Measurements from ENCODE around the gene NCOA3. TPM values are rescaled to one million over a fixed set of nuclear protein-coding genes. Genes with fewer than 3 reads are reported as not detected.

Gene NCOA3
- total RNA-seq, 2 experiments from 2014 or later: 66.2 to 73.7 TPM

GRCh38 chr20:47694021-47694818 lies 192.5 kb downstream of the NCOA3 start:
- ChIA-PET POLR2A (no interaction called here), CTCF (interaction anchor here (1.5 to 1.7 kb wide), 2 partner anchors 16 to 927 kb away, joined by 3 to 8 read pairs; no protein-coding TSS in a partner anchor)
- Mint-ChIP-seq H3K4me3 (no peak overlapping the region), H3K4me1 (ENCODE audit: low read depth) (peaks cover 5% of the 10 kb centered on the region), H3K27me3 (no peaks in the 10 kb centered on the region), H3K9me3 (peaks cover 12% of the 10 kb centered on the region), H3K36me3 (ENCODE audit: low read depth) (no peaks in the 10 kb centered on the region), H3K27ac (no peak overlapping the region)
- ATAC-seq: no peak
- DNase-seq: no peak
- no peak for TF ChIP-seq CTCF (IDR thresholded peaks at IDR 0.05)
- intact Hi-C loops (cut with micrococcal nuclease): no loop called here

GRCh38 chr20:47696856-47697255 lies 195.2 kb downstream of the NCOA3 start:
- intact Hi-C loops (cut with micrococcal nuclease): no loop called here
- DNase-seq (no peak), ATAC-seq (no peak)
- H3K9me3 Mint-ChIP-seq: peaks cover 1% of the 10 kb centered on the region
- no peak for TF ChIP-seq CTCF (IDR thresholded peaks at IDR 0.05)
- no peaks in the 10 kb centered on the region for H3K36me3 Mint-ChIP-seq (ENCODE audit: low read depth)
- no peaks in the 10 kb centered on the region for H3K27me3 Mint-ChIP-seq
- CTCF ChIA-PET: interaction anchor here (1.2 kb wide), 1 partner anchor 924 kb away, joined by 3 read pairs; no protein-coding TSS in a partner anchor
- H3K4me3 Mint-ChIP-seq: no peak overlapping the region
- POLR2A ChIA-PET: no interaction called here
- no peak overlapping the region for H3K27ac Mint-ChIP-seq
- H3K4me1 Mint-ChIP-seq (ENCODE audit: low read depth): peaks cover 5% of the 10 kb centered on the region

- Mint-ChIP-seq H3K36me3 (ENCODE audit: low read depth) (no peaks in the 10 kb centered on the region), H3K9me3 (peaks cover 1% of the 10 kb centered on the region)
Observed at GRCh38 chr20:47698142-47698541, 196.5 kb downstream of the NCOA3 start.

GRCh38 chr20:47699818-47700217 lies 198.1 kb downstream of the NCOA3 start:
- ATAC-seq: no peak
- ChIA-PET POLR2A (interaction anchor here (0.6 kb wide), 1 partner anchor 711 kb away, joined by 3 read pairs; no protein-coding TSS in a partner anchor), CTCF (no interaction called here)

More at GRCh38 chr20:47698142-47698541, 196.5 kb downstream of the NCOA3 start:
- ChIA-PET POLR2A (no interaction called here), CTCF (no interaction called here)
- no peak for ATAC-seq
- no peak overlapping the region for H3K4me3 Mint-ChIP-seq
- intact Hi-C loops (cut with micrococcal nuclease): no loop called here
- H3K27me3 Mint-ChIP-seq: no peaks in the 10 kb centered on the region
- no peak overlapping the region for H3K27ac Mint-ChIP-seq
- TF ChIP-seq CTCF (IDR thresholded peaks at IDR 0.05): no peak
- peaks cover 5% of the 10 kb centered on the region for H3K4me1 Mint-ChIP-seq (ENCODE audit: low read depth)
- DNase-seq: no peak

More at GRCh38 chr20:47699818-47700217, 198.1 kb downstream of the NCOA3 start:
- no peak for TF ChIP-seq CTCF (IDR thresholded peaks at IDR 0.05)
- Mint-ChIP-seq H3K9me3 (no peaks in the 10 kb centered on the region), H3K27ac (no peak overlapping the region), H3K4me1 (ENCODE audit: low read depth) (peaks cover 5% of the 10 kb centered on the region), H3K36me3 (ENCODE audit: low read depth) (no peaks in the 10 kb centered on the region), H3K27me3 (no peaks in the 10 kb centered on the region), H3K4me3 (no peak overlapping the region)
- intact Hi-C loops (cut with micrococcal nuclease): no loop called here
- no peak for DNase-seq

Measured in activated CD8-positive, alpha-beta T cell treated with anti-CD3 and anti-CD28 coated beads for 36 hours (primary cell).